Activated T-cell treated with anti-CD3 and anti-CD28 coated beads, Interleukin-2, amount 50 U/mL, for 24 hours (primary cell): ENCODE results near the gene THRAP3.
A peak's percentile ranks its signal among the peaks of the same experiment; 100 is the strongest.

Experiments used
- DNase-seq: peaks from one replicate; pipeline ENCODE4 v3.0.0-alpha.2; 2020
- H3K27ac Mint-ChIP-seq: 2 replicates; pipeline ENCODE4 v1.8.0; 2020; ENCODE audit warnings: mild to moderate bottlenecking, mixed read lengths
- H3K27me3 Mint-ChIP-seq: 2 replicates; pipeline ENCODE4 v1.8.0; 2020; ENCODE audit warnings: mixed read lengths
- H3K36me3 Mint-ChIP-seq: 2 replicates; pipeline ENCODE4 v1.8.0; 2020; ENCODE audit warnings: low read depth, mixed read lengths
- H3K4me1 Mint-ChIP-seq: 2 replicates; pipeline ENCODE4 v1.8.0; 2020; ENCODE audit warnings: low read depth, mixed read lengths
- H3K4me3 Mint-ChIP-seq: 2 replicates; pipeline ENCODE4 v1.8.0; 2020; ENCODE audit warnings: mild to moderate bottlenecking, moderate library complexity, mixed read lengths
- H3K9me3 Mint-ChIP-seq: 2 replicates; pipeline ENCODE4 v1.8.0; 2020; ENCODE audit warnings: mixed read lengths

THRAP3 gene

GRCh38 chr1:36329817-36330216, 105.6 kb downstream of the THRAP3 start:
- H3K36me3 Mint-ChIP-seq, result no peaks in the 10 kb centered on the region
- no peaks in the 10 kb centered on the region for H3K9me3 Mint-ChIP-seq
- H3K4me3 Mint-ChIP-seq, result no peak overlapping the region
- H3K4me1 Mint-ChIP-seq, result no peaks in the 10 kb centered on the region
- peaks cover 5% of the 10 kb centered on the region for H3K27me3 Mint-ChIP-seq
- no peak overlapping the region for H3K27ac Mint-ChIP-seq
- no peak for DNase-seq

- no peaks in the 10 kb centered on the region for H3K4me1 Mint-ChIP-seq
- H3K36me3 Mint-ChIP-seq, result no peaks in the 10 kb centered on the region
- no peak for DNase-seq
- no peaks in the 10 kb centered on the region for H3K9me3 Mint-ChIP-seq
- H3K27me3 Mint-ChIP-seq, result peaks cover 3% of the 10 kb centered on the region
- H3K27ac Mint-ChIP-seq, result no peak overlapping the region
- H3K4me3 Mint-ChIP-seq, result no peak overlapping the region
These were observed 106.7 kb downstream of the THRAP3 start for GRCh38 chr1:36330940-36331339.

- H3K27me3 Mint-ChIP-seq, result no peaks in the 10 kb centered on the region
- no peak overlapping the region for H3K27ac Mint-ChIP-seq
- no peak overlapping the region for H3K4me3 Mint-ChIP-seq
- no peak for DNase-seq
- peaks cover 7% of the 10 kb centered on the region for H3K4me1 Mint-ChIP-seq
- peaks cover 30% of the 10 kb centered on the region for H3K36me3 Mint-ChIP-seq
- H3K9me3 Mint-ChIP-seq, result no peaks in the 10 kb centered on the region
These were observed 113.6 kb downstream of the THRAP3 start for GRCh38 chr1:36337830-36338229.

- H3K27me3 Mint-ChIP-seq, result no peaks in the 10 kb centered on the region
- peaks cover 13% of the 10 kb centered on the region for H3K4me1 Mint-ChIP-seq
- H3K36me3 Mint-ChIP-seq, result peaks cover 42% of the 10 kb centered on the region
- no peak overlapping the region for H3K4me3 Mint-ChIP-seq
- no peak overlapping the region for H3K27ac Mint-ChIP-seq
- H3K9me3 Mint-ChIP-seq, result no peaks in the 10 kb centered on the region
- DNase-seq, result no peak
These were observed 115.0 kb downstream of the THRAP3 start for GRCh38 chr1:36339215-36339614.

GRCh38 chr1:36339615-36340014, 115.4 kb downstream of the THRAP3 start:
- H3K4me1 Mint-ChIP-seq, result peaks cover 13% of the 10 kb centered on the region
- no peak for DNase-seq
- no peaks in the 10 kb centered on the region for H3K27me3 Mint-ChIP-seq
- no peak overlapping the region for H3K27ac Mint-ChIP-seq
- peaks cover 46% of the 10 kb centered on the region for H3K36me3 Mint-ChIP-seq
- no peaks in the 10 kb centered on the region for H3K9me3 Mint-ChIP-seq
- no peak overlapping the region for H3K4me3 Mint-ChIP-seq

- Mint-ChIP-seq H3K4me3 (no peak overlapping the region), H3K9me3 (no peaks in the 10 kb centered on the region), H3K36me3 (peaks cover 63% of the 10 kb centered on the region), H3K27ac (no peak overlapping the region), H3K27me3 (no peaks in the 10 kb centered on the region), H3K4me1 (peaks cover 13% of the 10 kb centered on the region)
- no peak for DNase-seq
These were observed 117.5 kb downstream of the THRAP3 start for GRCh38 chr1:36341626-36342320.

GRCh38 chr1:36342426-36343185, 118.4 kb downstream of the THRAP3 start:
- DNase-seq, result peak; percentile 67
- H3K27me3 Mint-ChIP-seq, result no peaks in the 10 kb centered on the region
- H3K9me3 Mint-ChIP-seq, result no peaks in the 10 kb centered on the region
- peaks cover 71% of the 10 kb centered on the region for H3K36me3 Mint-ChIP-seq
- peaks cover 13% of the 10 kb centered on the region for H3K4me1 Mint-ChIP-seq
- H3K4me3 Mint-ChIP-seq, result no peak overlapping the region
- no peak overlapping the region for H3K27ac Mint-ChIP-seq

- no peaks in the 10 kb centered on the region for H3K27me3 Mint-ChIP-seq
- no peak overlapping the region for H3K27ac Mint-ChIP-seq
- no peak overlapping the region for H3K4me3 Mint-ChIP-seq
- no peak for DNase-seq
- H3K4me1 Mint-ChIP-seq, result peaks cover 10% of the 10 kb centered on the region
- H3K36me3 Mint-ChIP-seq, result peaks cover 83% of the 10 kb centered on the region
- no peaks in the 10 kb centered on the region for H3K9me3 Mint-ChIP-seq
These were observed 119.6 kb downstream of the THRAP3 start for GRCh38 chr1:36343651-36344394.

- Mint-ChIP-seq H3K27me3 (no peaks in the 10 kb centered on the region), H3K27ac (no peak overlapping the region), H3K4me1 (peaks cover 9% of the 10 kb centered on the region), H3K36me3 (peaks cover 86% of the 10 kb centered on the region), H3K4me3 (no peak overlapping the region), H3K9me3 (no peaks in the 10 kb centered on the region)
- no peak for DNase-seq
These were observed 120.1 kb downstream of the THRAP3 start for GRCh38 chr1:36344395-36344680.

- no peaks in the 10 kb centered on the region for H3K9me3 Mint-ChIP-seq
- H3K4me3 Mint-ChIP-seq, result no peak overlapping the region
- H3K4me1 Mint-ChIP-seq, result peaks cover 12% of the 10 kb centered on the region
- peaks cover 85% of the 10 kb centered on the region for H3K36me3 Mint-ChIP-seq
- no peak for DNase-seq
- H3K27me3 Mint-ChIP-seq, result no peaks in the 10 kb centered on the region
- H3K27ac Mint-ChIP-seq, result no peak overlapping the region
These were observed 121.1 kb downstream of the THRAP3 start for GRCh38 chr1:36345353-36345752.

GRCh38 chr1:36346741-36347370, 122.6 kb downstream of the THRAP3 start:
- Mint-ChIP-seq H3K27me3 (no peaks in the 10 kb centered on the region), H3K4me3 (no peak overlapping the region), H3K27ac (no peak overlapping the region), H3K4me1 (peaks cover 27% of the 10 kb centered on the region), H3K36me3 (peaks cover 81% of the 10 kb centered on the region), H3K9me3 (no peaks in the 10 kb centered on the region)
- no peak for DNase-seq

GRCh38 chr1:36349241-36349671, 125.0 kb downstream of the THRAP3 start:
- H3K36me3 Mint-ChIP-seq, result peaks cover 81% of the 10 kb centered on the region
- peak overlapping the region; percentile 40 for H3K27ac Mint-ChIP-seq
- H3K4me3 Mint-ChIP-seq, result no peak overlapping the region
- no peaks in the 10 kb centered on the region for H3K9me3 Mint-ChIP-seq
- peaks cover 28% of the 10 kb centered on the region for H3K4me1 Mint-ChIP-seq
- no peaks in the 10 kb centered on the region for H3K27me3 Mint-ChIP-seq
- DNase-seq, result no peak

GRCh38 chr1:36349839-36350238, 125.6 kb downstream of the THRAP3 start:
- DNase-seq, result no peak
- no peaks in the 10 kb centered on the region for H3K9me3 Mint-ChIP-seq
- H3K4me3 Mint-ChIP-seq, result no peak overlapping the region
- H3K27me3 Mint-ChIP-seq, result no peaks in the 10 kb centered on the region
- peak overlapping the region; percentile 40 for H3K27ac Mint-ChIP-seq
- peaks cover 81% of the 10 kb centered on the region for H3K36me3 Mint-ChIP-seq
- H3K4me1 Mint-ChIP-seq, result peaks cover 28% of the 10 kb centered on the region

- DNase-seq, result peak; percentile 56
- H3K27ac Mint-ChIP-seq, result peak overlapping the region; percentile 86
These were observed 126.5 kb downstream of the THRAP3 start for GRCh38 chr1:36350659-36351226.

More at GRCh38 chr1:36350659-36351226, 126.5 kb downstream of the THRAP3 start:
- H3K36me3 Mint-ChIP-seq, result peaks cover 82% of the 10 kb centered on the region
- H3K4me1 Mint-ChIP-seq, result peaks cover 28% of the 10 kb centered on the region
- no peaks in the 10 kb centered on the region for H3K9me3 Mint-ChIP-seq
- H3K27me3 Mint-ChIP-seq, result no peaks in the 10 kb centered on the region
- H3K4me3 Mint-ChIP-seq, result no peak overlapping the region
